ENCODE data around the gene KRT75. TPM values are rescaled to one million over a fixed set of nuclear protein-coding genes. Genes with fewer than 3 reads are reported as not detected.
A peak's percentile ranks its signal among the peaks of the same experiment; 100 is the strongest.

Gene KRT75
- total and polyA plus RNA-seq, 5 experiments from 2014 or later: not detected

GRCh38 chr12:52392465-52393007, 41.6 kb downstream of the KRT75 start:
- Mint-ChIP-seq H3K4me3 (no peak overlapping the region), H3K36me3 (no peaks in the 10 kb centered on the region), H3K27ac (no peak overlapping the region), H3K9me3 (no peaks in the 10 kb centered on the region), H3K4me1 (no peaks in the 10 kb centered on the region), H3K27me3 (peaks cover 0 to 15% (median 6%) of the 10 kb centered on the region in 5 donors)
- POLR2A ChIA-PET: no interaction called here
- ATAC-seq: no peak
- DNase-seq: no peak

GRCh38 chr12:52391618-52392002, 42.6 kb downstream of the KRT75 start:
- no peak for ATAC-seq
- no peak for DNase-seq
- H3K27ac Mint-ChIP-seq: no peak overlapping the region
- H3K4me3 Mint-ChIP-seq: no peak overlapping the region
- H3K9me3 Mint-ChIP-seq: no peaks in the 10 kb centered on the region
- H3K36me3 Mint-ChIP-seq: no peaks in the 10 kb centered on the region
- POLR2A ChIA-PET: no interaction called here
- H3K27me3 Mint-ChIP-seq: peaks cover 0 to 15% (median 6%) of the 10 kb centered on the region in 5 donors
- no peaks in the 10 kb centered on the region for H3K4me1 Mint-ChIP-seq

- Mint-ChIP-seq H3K27me3 (peaks cover 0 to 15% (median 6%) of the 10 kb centered on the region in 5 donors), H3K4me1 (no peaks in the 10 kb centered on the region), H3K36me3 (no peaks in the 10 kb centered on the region), H3K4me3 (no peak overlapping the region), H3K27ac (no peak overlapping the region), H3K9me3 (no peaks in the 10 kb centered on the region)
- DNase-seq: no peak
- POLR2A ChIA-PET: no interaction called here
- no peak for ATAC-seq
Observed at GRCh38 chr12:52390739-52391617, 43.2 kb downstream of the KRT75 start.

- DNase-seq (no peak), ATAC-seq (no peak)
- peaks cover 0 to 15% (median 6%) of the 10 kb centered on the region in 5 donors for H3K27me3 Mint-ChIP-seq
- no peaks in the 10 kb centered on the region for H3K4me1 Mint-ChIP-seq
- POLR2A ChIA-PET: no interaction called here
- H3K9me3 Mint-ChIP-seq: no peaks in the 10 kb centered on the region
- no peaks in the 10 kb centered on the region for H3K36me3 Mint-ChIP-seq
- H3K4me3 Mint-ChIP-seq: no peak overlapping the region
- H3K27ac Mint-ChIP-seq: peak overlapping the region in 1 of 10 donors; percentile 31
Observed at GRCh38 chr12:52389313-52390207, 44.6 kb downstream of the KRT75 start.

- no peak for DNase-seq
- ATAC-seq: no peak
Observed at GRCh38 chr12:52387859-52388258, 46.3 kb downstream of the KRT75 start.

GRCh38 chr12:52385226-52385702, 48.9 kb downstream of the KRT75 start, which contains the start of gene KRT84:
TSS of gene KRT84 (minus strand) at chr12:52385652. CDS start at chr12:52385585, 67 bp downstream.
- peaks cover 0 to 11% (median 4%) of the 10 kb centered on the region in 5 donors for H3K27me3 Mint-ChIP-seq
- ATAC-seq: no peak
- no peak for DNase-seq
- H3K4me1 Mint-ChIP-seq: peaks cover 10 to 22% (median 17%) of the 10 kb centered on the region in 4 donors
- no peaks in the 10 kb centered on the region for H3K9me3 Mint-ChIP-seq
- H3K27ac Mint-ChIP-seq: no peak within 1 kb of the TSS
- no peaks in the 10 kb centered on the region for H3K36me3 Mint-ChIP-seq
- POLR2A ChIA-PET: no interaction called here
- no peak within 1 kb of the TSS for H3K4me3 Mint-ChIP-seq

More at GRCh38 chr12:52387859-52388258, 46.3 kb downstream of the KRT75 start:
- Mint-ChIP-seq H3K27me3 (peaks cover 0 to 15% (median 4%) of the 10 kb centered on the region in 5 donors), H3K4me3 (no peak overlapping the region), H3K27ac (no peak overlapping the region), H3K36me3 (no peaks in the 10 kb centered on the region), H3K4me1 (peaks cover 5 to 12% (median 8%) of the 10 kb centered on the region in 4 donors), H3K9me3 (no peaks in the 10 kb centered on the region)
- POLR2A ChIA-PET: no interaction called here

GRCh38 chr12:52383331-52383730, 50.8 kb downstream of the KRT75 start:
- H3K9me3 Mint-ChIP-seq: no peaks in the 10 kb centered on the region
- DNase-seq (no peak), ATAC-seq (peak; percentile 23 to 28)
- H3K4me3 Mint-ChIP-seq: peak overlapping the region in 5 of 10 donors; percentile 5 to 50 (median 28)
- H3K27ac Mint-ChIP-seq: peak overlapping the region in 1 of 10 donors; percentile 79
- peaks cover 12 to 22% (median 17%) of the 10 kb centered on the region in 4 donors for H3K4me1 Mint-ChIP-seq
- peaks cover 0 to 7% (median 2%) of the 10 kb centered on the region in 5 donors for H3K27me3 Mint-ChIP-seq
- POLR2A ChIA-PET: interaction anchor here (0.8 kb wide), 1 partner anchor 9 kb away, joined by 4 read pairs; no protein-coding TSS in a partner anchor
- H3K36me3 Mint-ChIP-seq: no peaks in the 10 kb centered on the region

GRCh38 chr12:52382854-52383253, 51.3 kb downstream of the KRT75 start:
- peak overlapping the region in 7 of 10 donors; percentile 5 to 50 (median 22) for H3K4me3 Mint-ChIP-seq
- peak in 2 of 10 donors; percentile 26 to 28 for DNase-seq
- POLR2A ChIA-PET: no interaction called here
- no peaks in the 10 kb centered on the region for H3K9me3 Mint-ChIP-seq
- peaks cover 0 to 7% (median 2%) of the 10 kb centered on the region in 5 donors for H3K27me3 Mint-ChIP-seq
- H3K36me3 Mint-ChIP-seq: no peaks in the 10 kb centered on the region
- peak; percentile 67 to 84 for ATAC-seq
- H3K4me1 Mint-ChIP-seq: peaks cover 12 to 22% (median 17%) of the 10 kb centered on the region in 4 donors
- peak overlapping the region in 4 of 10 donors; percentile 13 to 79 (median 24) for H3K27ac Mint-ChIP-seq

- Mint-ChIP-seq H3K9me3 (no peaks in the 10 kb centered on the region), H3K4me3 (no peak overlapping the region), H3K36me3 (no peaks in the 10 kb centered on the region), H3K27me3 (peaks cover 4 to 17% (median 11%) of the 10 kb centered on the region in 5 donors), H3K27ac (peak overlapping the region in 2 of 10 donors; percentile 32 to 74), H3K4me1 (peaks cover 12 to 22% (median 17%) of the 10 kb centered on the region in 4 donors)
- DNase-seq (no peak), ATAC-seq (no peak)
- POLR2A ChIA-PET: no interaction called here
Observed at GRCh38 chr12:52381206-52381605, 53.0 kb downstream of the KRT75 start.

GRCh38 chr12:52380271-52380694, 53.9 kb downstream of the KRT75 start:
- Mint-ChIP-seq H3K27ac (no peak overlapping the region), H3K27me3 (peaks cover 4 to 18% (median 11%) of the 10 kb centered on the region in 5 donors), H3K9me3 (no peaks in the 10 kb centered on the region), H3K4me1 (peaks cover 12 to 22% (median 17%) of the 10 kb centered on the region in 4 donors), H3K4me3 (no peak overlapping the region), H3K36me3 (no peaks in the 10 kb centered on the region)
- POLR2A ChIA-PET: no interaction called here
- no peak for DNase-seq
- ATAC-seq: no peak

- no peak overlapping the region for H3K4me3 Mint-ChIP-seq
- DNase-seq: no peak
- no peak for ATAC-seq
- H3K27ac Mint-ChIP-seq: no peak overlapping the region
- no peaks in the 10 kb centered on the region for H3K9me3 Mint-ChIP-seq
- H3K4me1 Mint-ChIP-seq: peaks cover 12 to 22% (median 17%) of the 10 kb centered on the region in 4 donors
- H3K36me3 Mint-ChIP-seq: no peaks in the 10 kb centered on the region
- POLR2A ChIA-PET: no interaction called here
- H3K27me3 Mint-ChIP-seq: peaks cover 4 to 18% (median 11%) of the 10 kb centered on the region in 5 donors
Observed at GRCh38 chr12:52379536-52379935, 54.6 kb downstream of the KRT75 start.

GRCh38 chr12:52378091-52378490, 56.1 kb downstream of the KRT75 start:
- POLR2A ChIA-PET: no interaction called here
- peaks cover 8 to 15% (median 10%) of the 10 kb centered on the region in 4 donors for H3K4me1 Mint-ChIP-seq
- DNase-seq (no peak), ATAC-seq (no peak)
- no peak overlapping the region for H3K4me3 Mint-ChIP-seq
- H3K27me3 Mint-ChIP-seq: peaks cover 4 to 18% (median 11%) of the 10 kb centered on the region in 5 donors
- no peak overlapping the region for H3K27ac Mint-ChIP-seq
- no peaks in the 10 kb centered on the region for H3K36me3 Mint-ChIP-seq
- H3K9me3 Mint-ChIP-seq: peaks cover 0 to 7% (median 0%) of the 10 kb centered on the region in 9 donors

Measured in naive thymus-derived CD8-positive, alpha-beta T cell (primary cell).